IMR-90 (cell line): Measurements from ENCODE around the gene IRF5. TPM values are rescaled to one million over a fixed set of nuclear protein-coding genes. Genes with fewer than 3 reads are reported as not detected.

Source experiments
- ATAC-seq: fragments of 200-7000 bp; cut with Tn5 transposase; 2 replicates; pipeline ENCODE4 v1.9.1; 2020; ENCODE audit warnings: low read depth, mild to moderate bottlenecking, moderate library complexity
- BruUV-seq: library from RNA; stranded (reverse); fragments of 400-500 nt; replicated peaks from 2 replicates; lab custom pipeline; 2021; lab: Mats Ljungman, UMichigan
- CTCF ChIA-PET: fragments of 300-600 bp; formaldehyde crosslinking; extraction: SDS; loops from one replicate; lab custom pipeline; 2021; ENCODE audit warnings: antibody characterized with exemption; lab: Yijun Ruan, JAX
- POLR2A ChIA-PET: fragments of 300-600 bp; sonication (Branson Sonifier 250); formaldehyde crosslinking; loops from one replicate; lab custom pipeline; 2022; ENCODE audit warnings: antibody characterized with exemption; ENCODE audit not compliant: unreplicated experiment; lab: Charles Lee
- DNase-seq: peaks from one replicate; pipeline ENCODE4 v3.0.0; 2013
- H2AFZ ChIP-seq: replicated peaks from 2 replicates; pipeline ENCODE3; 2013; ENCODE audit warnings: low read length, mild to moderate bottlenecking; ENCODE audit not compliant: poor library complexity
- H2AK5ac ChIP-seq: 2 replicates; pipeline ENCODE4 v1.6.1; 2013; ENCODE audit warnings: low read depth, low read length, inconsistent platforms
- H2AK9ac ChIP-seq: replicated peaks from 2 replicates; pipeline ENCODE3; 2013; ENCODE audit warnings: mild to moderate bottlenecking, low read depth, low read length, moderate library complexity; ENCODE audit not compliant: poor library complexity
- H2BK120ac ChIP-seq: 2 replicates; pipeline ENCODE4 v1.6.1; 2013; ENCODE audit warnings: low read depth, low read length, inconsistent platforms
- H2BK15ac ChIP-seq: 3 replicates; pipeline ENCODE4 v1.6.1; 2013; ENCODE audit warnings: low read depth, low read length, inconsistent platforms
- H2BK20ac ChIP-seq: 2 replicates; pipeline ENCODE4 v1.6.1; 2013; ENCODE audit warnings: low read depth, mild to moderate bottlenecking, inconsistent platforms, low read length, moderate library complexity
- H2BK5ac ChIP-seq: 2 replicates; pipeline ENCODE4 v1.6.1; 2013; ENCODE audit warnings: mild to moderate bottlenecking, low read depth, low read length, inconsistent platforms; ENCODE audit not compliant: poor library complexity, severe bottlenecking
- H3K14ac ChIP-seq: replicated peaks from 2 replicates; pipeline ENCODE4 v1.6.1; 2013; ENCODE audit warnings: low read depth, low read length, inconsistent platforms
- H3K18ac ChIP-seq: 2 replicates; pipeline ENCODE4 v1.6.1; 2013; ENCODE audit warnings: low read depth, low read length, control low read depth
- H3K23ac ChIP-seq: 2 replicates; pipeline ENCODE4 v1.6.1; 2013; ENCODE audit warnings: low read depth, low read length, inconsistent platforms
- H3K27ac ChIP-seq: 2 replicates; pipeline ENCODE4 v1.5.1; 2013; ENCODE audit warnings: mild to moderate bottlenecking, control low read depth, low read length; ENCODE audit not compliant: insufficient read depth
- H3K27me3 ChIP-seq: 2 replicates; pipeline ENCODE4 v1.6.1; 2013; ENCODE audit warnings: low read length; ENCODE audit not compliant: control insufficient read depth, insufficient read depth
- H3K36me3 ChIP-seq: 2 replicates; pipeline ENCODE4 v1.6.1; 2013; ENCODE audit warnings: low read length, mixed read lengths; ENCODE audit not compliant: control insufficient read depth, insufficient read depth
- H3K4ac ChIP-seq: 2 replicates; pipeline ENCODE4 v1.6.1; 2013; ENCODE audit warnings: low read depth, low read length, inconsistent platforms
- H3K4me1 ChIP-seq: 2 replicates; pipeline ENCODE4 v1.6.1; 2013; ENCODE audit warnings: low read length, mixed read lengths; ENCODE audit not compliant: control insufficient read depth, insufficient read depth
- H3K4me2 ChIP-seq: 2 replicates; pipeline ENCODE4 v1.6.1; 2013; ENCODE audit warnings: low read depth, mild to moderate bottlenecking, control low read depth, low read length, moderate library complexity
- H3K4me3 ChIP-seq: 2 replicates; pipeline ENCODE4 v1.5.1; 2013; ENCODE audit warnings: low read depth, mild to moderate bottlenecking, control low read depth, low read length, moderate library complexity; ENCODE audit not compliant: insufficient read depth
- H3K56ac ChIP-seq: 2 replicates; pipeline ENCODE4 v1.6.1; 2013; ENCODE audit warnings: low read length, inconsistent platforms; ENCODE audit not compliant: insufficient read depth; ENCODE audit errors: extremely low read depth
- H3K79me1 ChIP-seq, 2 experiments: 2 replicates each; pipeline ENCODE4 v1.6.1; 2013; ENCODE audit warnings: low read length in 2 of 2, inconsistent platforms in 1 of 2, low read depth in 1 of 2
- H3K9ac ChIP-seq: 2 replicates; pipeline ENCODE4 v1.6.1; 2013; ENCODE audit warnings: low read depth, low read length, control low read depth
- H3K9me1 ChIP-seq: 2 replicates; pipeline ENCODE4 v1.6.1; 2013; ENCODE audit warnings: low read length, inconsistent platforms; ENCODE audit not compliant: insufficient read depth
- H3K9me3 ChIP-seq: 2 replicates; pipeline ENCODE4 v1.6.1; 2013; ENCODE audit warnings: low read length; ENCODE audit not compliant: control insufficient read depth, insufficient read depth
- H4K20me1 ChIP-seq: 2 replicates; pipeline ENCODE4 v1.6.1; 2013; ENCODE audit warnings: low read length, inconsistent platforms; ENCODE audit not compliant: insufficient read depth
- H4K5ac ChIP-seq: 2 replicates; pipeline ENCODE4 v1.6.1; 2013; ENCODE audit warnings: mild to moderate bottlenecking, low read depth, low read length, control low read depth
- H4K8ac ChIP-seq, 2 experiments: 2 replicates each; pipeline ENCODE4 v1.6.1; 2013; ENCODE audit warnings: low read depth in 2 of 2, low read length in 2 of 2, control low read depth in 1 of 2, inconsistent platforms in 1 of 2
- H4K91ac ChIP-seq: 2 replicates; pipeline ENCODE4 v1.6.1; 2013; ENCODE audit warnings: low read depth, low read length, inconsistent platforms; ENCODE audit not compliant: insufficient read depth
- CHD1 ChIP-seq: IDR thresholded peaks from 2 replicates; pipeline ENCODE4 v1.6.1; 2012; ENCODE audit warnings: low read depth, low read length, improper control_type of control experiment
- MAFK ChIP-seq: IDR thresholded peaks from 2 replicates; pipeline ENCODE4 v1.6.1; 2012; ENCODE audit warnings: low read depth, low read length, improper control_type of control experiment
- MAZ ChIP-seq: IDR thresholded peaks from 2 replicates; pipeline ENCODE4 v1.6.1; 2012; ENCODE audit warnings: low read depth, mild to moderate bottlenecking, low read length, improper control_type of control experiment, moderate library complexity, borderline replicate concordance
- MXI1 ChIP-seq: IDR thresholded peaks from 2 replicates; pipeline ENCODE4 v1.6.1; 2012; ENCODE audit warnings: low read depth, mild to moderate bottlenecking, low read length, moderate library complexity, borderline replicate concordance
- RAD21 ChIP-seq: IDR thresholded peaks from 2 replicates; pipeline ENCODE4 v1.6.1; 2012; ENCODE audit warnings: low read length, improper control_type of control experiment
- SMC3 ChIP-seq: fragments of 150-350 bp; IDR thresholded peaks from 2 replicates; pipeline ENCODE4 v1.6.1; 2016; ENCODE audit warnings: low read depth, mild to moderate bottlenecking, antibody characterized with exemption, low read length, moderate library complexity
- WGBS, 2 experiments: methylation state at CpG; one replicate each; pipeline versions ENCODE4 v1.1.5 to v1.1.7; 2013; ENCODE audit warnings: missing lambda C conversion rate in 2 of 2; ENCODE audit not compliant: insufficient read length in 1 of 2; ENCODE audit errors: extremely low coverage in 2 of 2; 5-methylcytosine and 5-hydroxymethylcytosine counted together
- dilution Hi-C: fragments of 300-500 bp; cut with HindIII; formaldehyde crosslinking; loops from one replicate; pipeline ENCODE4 v1.14.3; 2018; ENCODE audit warnings: low sequenced_read_pairs; ENCODE audit not compliant: unreplicated experiment
- in situ Hi-C: fragments of 300-500 bp; cut with MboI; formaldehyde crosslinking; loops from 3 replicates; pipeline ENCODE4 v1.14.3; 2019; ENCODE audit warnings: low sequenced_read_pairs, inconsistent platforms, mixed read lengths
- intact Hi-C: fragments of 100-400 bp; cut with micrococcal nuclease; formaldehyde crosslinking; loops from 2 replicates; pipeline ENCODE4 v1.10.0; 2022
- polyA plus RNA-seq, 3 experiments: library from polyadenylated mRNA; depleted of rRNA; stranded (reverse); fragments of >200 nt; gene quantifications; 2 replicates each; pipeline ENCODE4 v1.2.3, GENCODE V29; 2012; ENCODE audit warnings: low replicate concordance in 1 of 3
- total RNA-seq: library from RNA; depleted of rRNA; stranded (reverse); fragments of >200 nt; gene quantifications from 2 replicates; pipeline ENCODE4 v1.2.3, GENCODE V29; 2012
- TF ChIP-seq, protein P1 (sequence below): fragments of 150-350 bp; IDR thresholded peaks from 2 replicates; pipeline ENCODE4 v1.6.1; 2017; ENCODE audit warnings: mild to moderate bottlenecking, antibody characterized with exemption, low read length, low read depth
- TF ChIP-seq, protein P2 (sequence below): conservative IDR thresholded peaks from 2 replicates; pipeline ENCODE4 v1.5.1; 2012; ENCODE audit warnings: mild to moderate bottlenecking, low read depth, low read length, improper control_type of control experiment

Gene IRF5
- total and polyA plus RNA-seq, 2 of the 4 experiments (the other 2 are of a cell fraction) = 0.14 to 0.18 TPM

DNA sequence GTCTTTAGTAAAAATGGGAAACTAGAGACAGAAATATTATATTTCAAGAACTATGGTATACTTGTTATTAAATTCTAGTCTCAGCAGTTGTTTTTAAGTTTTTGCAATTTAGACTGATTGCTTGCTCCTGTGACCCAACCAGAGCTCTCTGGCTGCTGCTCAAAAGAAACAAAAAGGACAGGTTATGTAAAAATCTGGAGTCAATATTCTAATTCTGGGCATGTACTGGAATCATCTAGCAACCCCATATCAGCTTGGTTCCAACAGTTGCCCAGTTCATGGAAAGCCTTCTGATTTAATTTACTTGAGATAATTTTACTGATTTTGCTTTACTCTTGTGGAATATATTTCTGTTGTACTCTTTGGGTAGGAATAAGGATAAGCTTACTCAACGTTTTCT, 37.5 kb upstream of the IRF5 start:
- H4K91ac ChIP-seq = no peak overlapping the region
- POLR2A ChIA-PET = no interaction called here
- WGBS, 2 experiments = no CpG with 5 or more reads among the region's 1 CpG
- no peak for ATAC-seq
- H3K27ac ChIP-seq = no peak overlapping the region
- CTCF ChIA-PET = interaction anchor here (1.2 kb wide), 1 partner anchor 191 kb away, joined by 4 read pairs; no protein-coding TSS in a partner anchor
- H3K79me1 ChIP-seq = no peaks in the 10 kb centered on the region
- no peak overlapping the region for H3K56ac ChIP-seq
- no peak for TF ChIP-seq SMC3
- TF ChIP-seq, protein P1, sequence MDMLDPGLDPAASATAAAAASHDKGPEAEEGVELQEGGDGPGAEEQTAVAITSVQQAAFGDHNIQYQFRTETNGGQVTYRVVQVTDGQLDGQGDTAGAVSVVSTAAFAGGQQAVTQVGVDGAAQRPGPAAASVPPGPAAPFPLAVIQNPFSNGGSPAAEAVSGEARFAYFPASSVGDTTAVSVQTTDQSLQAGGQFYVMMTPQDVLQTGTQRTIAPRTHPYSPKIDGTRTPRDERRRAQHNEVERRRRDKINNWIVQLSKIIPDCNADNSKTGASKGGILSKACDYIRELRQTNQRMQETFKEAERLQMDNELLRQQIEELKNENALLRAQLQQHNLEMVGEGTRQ = no peak
- TF ChIP-seq, protein P2, sequence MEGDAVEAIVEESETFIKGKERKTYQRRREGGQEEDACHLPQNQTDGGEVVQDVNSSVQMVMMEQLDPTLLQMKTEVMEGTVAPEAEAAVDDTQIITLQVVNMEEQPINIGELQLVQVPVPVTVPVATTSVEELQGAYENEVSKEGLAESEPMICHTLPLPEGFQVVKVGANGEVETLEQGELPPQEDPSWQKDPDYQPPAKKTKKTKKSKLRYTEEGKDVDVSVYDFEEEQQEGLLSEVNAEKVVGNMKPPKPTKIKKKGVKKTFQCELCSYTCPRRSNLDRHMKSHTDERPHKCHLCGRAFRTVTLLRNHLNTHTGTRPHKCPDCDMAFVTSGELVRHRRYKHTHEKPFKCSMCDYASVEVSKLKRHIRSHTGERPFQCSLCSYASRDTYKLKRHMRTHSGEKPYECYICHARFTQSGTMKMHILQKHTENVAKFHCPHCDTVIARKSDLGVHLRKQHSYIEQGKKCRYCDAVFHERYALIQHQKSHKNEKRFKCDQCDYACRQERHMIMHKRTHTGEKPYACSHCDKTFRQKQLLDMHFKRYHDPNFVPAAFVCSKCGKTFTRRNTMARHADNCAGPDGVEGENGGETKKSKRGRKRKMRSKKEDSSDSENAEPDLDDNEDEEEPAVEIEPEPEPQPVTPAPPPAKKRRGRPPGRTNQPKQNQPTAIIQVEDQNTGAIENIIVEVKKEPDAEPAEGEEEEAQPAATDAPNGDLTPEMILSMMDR = no peak
- no peak for TF ChIP-seq MAZ
- no peak for TF ChIP-seq MAFK
- no peak for TF ChIP-seq RAD21
- TF ChIP-seq MXI1 = no peak
- TF ChIP-seq CHD1 = no peak
- intact Hi-C loops (no loop called here), dilution Hi-C loops (no loop called here), in situ Hi-C loops (loop anchor here (5.0 kb wide), 1 partner anchor 192 kb away; no protein-coding TSS in a partner anchor)
- no peak overlapping the region for H3K4ac ChIP-seq
- H3K23ac ChIP-seq = no peak overlapping the region
- H3K4me3 ChIP-seq = no peak overlapping the region
- no peak overlapping the region for H3K4me2 ChIP-seq
- no peak overlapping the region for H4K8ac ChIP-seq
- H3K27me3 ChIP-seq = peaks cover 8% of the 10 kb centered on the region
- H2AK5ac ChIP-seq = no peak overlapping the region
- no peak overlapping the region for H3K14ac ChIP-seq
- peaks cover 3% of the 10 kb centered on the region; the same call in 1 of the 2 replicates for H3K4me1 ChIP-seq
- peaks cover 2% of the 10 kb centered on the region; the same call in 1 of the 2 replicates for H3K9me3 ChIP-seq
- no peaks in the 10 kb centered on the region for H3K36me3 ChIP-seq
- no peak overlapping the region for H2AFZ ChIP-seq
- H3K18ac ChIP-seq = no peak overlapping the region
- H3K9ac ChIP-seq = no peak overlapping the region
- BruUV-seq = no TSS peak
- DNase-seq = no peak
- no peaks in the 10 kb centered on the region for H4K20me1 ChIP-seq
- H2BK120ac ChIP-seq = no peak overlapping the region
- H2BK20ac ChIP-seq = no peak overlapping the region
- no peak overlapping the region for H2BK5ac ChIP-seq
- H4K5ac ChIP-seq = no peak overlapping the region
- no peak overlapping the region for H2AK9ac ChIP-seq
- H3K9me1 ChIP-seq = no peaks in the 10 kb centered on the region
- H2BK15ac ChIP-seq = no peak overlapping the region
